Panc1 (cell line): ENCODE data around the gene COQ5.
A peak's percentile ranks its signal among the peaks of the same experiment; 100 is the strongest.

ENCODE experiments used
- CTCF ChIP-seq: fragments of 450-650 bp; IDR thresholded peaks from 2 replicates; pipeline ENCODE4 v1.5.1; 2017; ENCODE audit warnings: mild to moderate bottlenecking
- POLR2AphosphoS5 ChIP-seq: IDR thresholded peaks from 2 replicates; pipeline ENCODE4 v1.6.1; 2012; ENCODE audit warnings: mild to moderate bottlenecking, low read depth, low read length, moderate library complexity
- REST ChIP-seq, 2 experiments: IDR thresholded peaks; 2 replicates each; pipeline ENCODE4 v1.6.1; 2011 to 2012; ENCODE audit warnings: low read depth in 2 of 2, control low read depth in 1 of 2, low read length in 1 of 2, mild to moderate bottlenecking in 1 of 2, moderate library complexity in 1 of 2; ENCODE audit not compliant: insufficient read depth in 1 of 2
- SIN3A ChIP-seq: IDR thresholded peaks from 2 replicates; pipeline ENCODE4 v1.6.1; 2012; ENCODE audit warnings: low read depth, mild to moderate bottlenecking, low read length, moderate library complexity, borderline replicate concordance; ENCODE audit not compliant: insufficient read depth
- TCF7L2 ChIP-seq: IDR thresholded peaks from 2 replicates; pipeline ENCODE4 v1.6.1; 2011; ENCODE audit warnings: mild to moderate bottlenecking, low read depth, low read length, inconsistent platforms

GRCh38 chr12:120498870-120499515, 30.0 kb downstream of the COQ5 start:
- TF ChIP-seq POLR2AphosphoS5, result peak; percentile 48; the same call in 1 of the 2 replicates
- no peak for TF ChIP-seq CTCF
- no peak for TF ChIP-seq SIN3A
- no peak for TF ChIP-seq TCF7L2
- TF ChIP-seq REST (IDR thresholded peaks at IDR 0.05; ENCODE audit: insufficient read depth in 1 of 2, low read depth in 2 of 2, low read length in 1 of 2), result no peak
